Measurements from ENCODE around the gene SHTN1.

Gene SHTN1

DNA sequence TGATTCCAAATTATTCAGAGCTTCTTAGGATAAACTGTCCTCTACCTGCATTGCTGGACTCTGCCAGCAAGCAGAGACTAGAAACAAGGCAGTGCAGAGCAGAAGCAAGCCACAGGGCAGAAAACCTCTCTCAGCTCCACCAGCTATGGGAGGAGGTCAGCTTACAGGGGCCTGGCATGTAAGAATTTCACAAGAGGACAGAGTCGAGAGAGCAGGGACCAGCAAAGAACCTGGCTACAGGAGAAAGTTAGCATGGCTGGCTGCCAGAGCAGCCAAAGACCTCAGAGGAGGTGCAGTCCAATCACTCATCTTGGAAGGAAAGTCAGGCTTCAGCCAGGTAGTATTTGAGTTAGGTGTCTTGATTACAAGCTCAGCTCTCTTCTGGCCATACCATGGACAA, 92.8 kb downstream of the SHTN1 start:
- DNase-seq, result no peak

DNA sequence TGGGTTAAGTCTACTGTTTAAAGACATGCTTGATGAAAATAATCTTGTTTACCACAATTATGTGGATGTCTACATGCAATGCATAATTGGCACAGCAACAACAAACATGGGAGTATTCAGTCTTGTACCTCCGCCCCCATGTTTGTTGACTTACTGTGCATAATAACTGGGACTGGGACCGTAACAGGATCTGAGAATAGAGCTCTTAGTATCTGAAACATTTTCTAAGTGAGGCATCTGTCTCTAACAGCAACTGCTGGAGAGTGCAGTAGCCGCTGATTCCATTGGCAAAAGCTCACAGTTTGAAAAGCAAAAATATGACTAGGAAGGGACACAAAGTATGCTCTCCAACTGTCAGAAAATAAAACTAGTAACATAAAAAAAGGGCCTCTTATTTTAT, 94.1 kb downstream of the SHTN1 start:
- DNase-seq, result no peak

DNA sequence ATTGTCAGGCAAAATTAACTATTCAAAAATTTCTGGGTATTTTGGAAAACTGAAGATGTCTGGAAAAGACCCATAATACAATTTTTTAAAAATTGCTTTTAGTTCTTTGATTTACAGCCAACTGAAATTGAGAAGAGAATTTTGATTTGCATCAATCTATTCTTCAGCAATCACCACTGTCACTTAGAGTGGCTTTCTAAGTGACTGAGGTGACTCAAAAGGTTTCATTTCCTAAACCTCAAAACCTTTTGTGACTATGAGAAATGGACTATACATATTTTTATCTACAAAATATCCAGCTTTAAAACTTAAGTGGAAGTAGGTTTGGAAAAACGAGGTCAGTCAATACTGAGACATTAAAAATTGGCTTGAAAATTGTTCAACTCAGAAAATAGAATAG, 95.7 kb downstream of the SHTN1 start:
- no peak for DNase-seq

DNA sequence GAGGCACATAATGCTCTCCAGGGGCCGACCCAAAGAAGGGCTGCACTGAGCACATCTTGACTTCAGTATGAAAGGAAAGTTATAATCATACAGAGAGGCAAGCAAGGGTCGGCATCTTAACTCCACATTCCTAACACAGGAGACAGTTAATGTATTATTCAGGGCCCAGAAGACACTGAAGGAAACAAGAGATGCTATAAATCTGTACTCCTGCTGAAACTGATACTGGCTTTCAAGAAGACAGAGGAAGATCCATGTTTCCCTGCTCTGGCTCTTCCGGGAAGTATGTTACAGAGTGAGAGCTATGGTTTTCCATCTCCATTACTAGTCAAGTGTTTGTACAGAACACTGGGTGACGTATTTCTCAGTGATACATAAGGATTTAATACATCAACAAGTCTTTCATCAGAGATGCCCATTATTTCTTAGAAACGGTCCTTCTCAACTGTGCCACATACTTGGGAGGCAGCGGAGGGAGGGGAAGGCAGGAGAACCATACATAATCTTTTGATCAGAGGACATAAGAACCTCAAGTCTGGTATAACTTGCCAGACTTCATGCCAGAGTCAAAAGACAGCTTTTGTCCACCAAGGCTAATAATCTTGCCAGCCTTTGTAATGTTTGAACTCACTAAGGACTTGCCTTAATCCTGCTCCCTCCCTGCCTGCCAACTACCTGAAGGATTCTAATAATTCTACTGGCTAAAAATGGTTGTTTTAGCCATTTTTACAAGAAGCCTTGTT, 97.6 kb downstream of the SHTN1 start:
- DNase-seq, result no peak

DNA sequence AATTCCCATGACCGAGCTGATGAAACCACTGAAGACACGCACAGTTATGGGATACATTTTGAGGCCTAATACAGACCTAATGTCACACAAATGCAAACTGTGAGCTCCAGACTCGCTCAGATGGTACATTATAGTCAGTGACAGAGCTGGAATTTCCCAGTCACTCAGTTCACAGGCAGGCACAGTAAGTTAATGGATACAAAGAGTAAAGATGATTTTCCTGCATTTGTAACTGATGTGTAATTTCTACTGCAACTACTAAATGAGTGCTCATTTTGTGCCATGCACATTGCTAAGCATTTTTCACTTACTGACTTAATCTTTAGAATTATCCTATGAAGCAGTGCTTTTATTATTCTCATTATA, 99.2 kb downstream of the SHTN1 start:
- no peak for DNase-seq

DNA sequence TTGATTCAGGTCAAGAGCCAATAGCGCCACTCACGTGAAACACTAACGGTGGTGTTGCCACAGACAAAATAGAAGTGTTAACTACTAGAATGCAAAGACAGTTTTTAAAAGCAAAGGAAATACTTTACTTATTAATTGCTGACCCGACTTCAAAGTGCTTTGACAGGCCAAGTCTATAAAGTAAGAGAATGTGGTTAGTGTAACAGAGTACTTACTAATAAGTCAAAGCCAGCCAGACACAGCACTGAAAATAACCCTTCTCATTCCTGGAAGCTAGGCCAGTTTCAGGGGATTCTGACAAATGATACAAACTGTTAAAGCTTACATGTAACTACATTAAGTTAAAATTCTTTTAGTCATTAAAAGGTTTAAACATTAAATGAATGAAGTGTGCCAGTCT, 105.4 kb downstream of the SHTN1 start:
- DNase-seq, result no peak

DNA sequence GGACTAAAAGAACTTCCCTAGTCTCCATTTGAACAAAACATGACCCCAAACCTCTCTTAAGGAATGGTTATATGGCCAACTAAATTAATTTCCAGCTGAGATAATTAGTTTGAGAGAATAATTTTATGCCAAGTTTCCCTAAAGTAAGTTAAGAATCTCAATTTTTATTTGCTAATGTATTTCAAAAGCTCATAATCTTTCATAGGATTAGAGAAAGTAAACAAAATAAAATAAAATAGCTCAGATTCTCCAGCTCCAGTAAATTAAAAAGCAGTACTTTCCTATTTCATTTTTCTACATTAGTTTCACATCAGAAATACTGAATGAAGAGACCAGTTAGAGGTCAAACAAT, 111.3 kb downstream of the SHTN1 start:
- DNase-seq, result no peak

DNA sequence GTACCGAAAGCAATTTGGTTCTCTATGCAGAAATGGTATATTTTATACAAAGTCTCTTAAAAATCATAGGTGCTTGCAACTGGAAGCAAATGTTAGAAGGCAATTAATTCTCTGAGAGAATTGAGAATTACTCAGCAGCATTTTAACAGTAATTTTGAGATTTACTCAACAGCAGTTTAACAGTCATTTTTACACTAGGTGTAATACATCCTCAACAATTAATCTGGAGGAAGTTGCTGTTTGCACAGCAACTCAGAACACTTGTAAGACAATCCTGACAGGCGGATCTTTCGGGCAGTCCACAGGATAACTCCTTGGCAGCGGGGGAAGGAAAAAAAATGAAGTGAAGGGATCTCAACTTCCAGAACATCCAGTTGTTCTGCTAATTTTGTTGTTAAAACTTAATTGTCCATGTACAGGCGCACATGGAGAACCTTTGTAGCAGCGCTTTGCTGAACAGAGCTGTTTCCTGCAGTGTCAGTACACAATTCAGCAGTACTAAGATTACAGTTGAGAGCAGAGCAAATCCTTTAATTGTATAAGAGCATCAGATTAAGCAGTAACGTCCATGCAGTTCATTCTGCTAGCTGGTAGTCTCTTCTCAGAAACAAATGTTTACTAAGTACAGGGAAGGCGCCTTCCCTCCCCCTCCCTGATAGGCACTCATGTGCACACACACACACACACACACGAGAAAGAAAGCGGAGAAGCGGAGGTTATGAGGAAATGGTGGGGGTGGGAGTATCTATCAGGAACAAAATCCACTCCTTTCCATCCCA, 111.9 kb downstream of the SHTN1 start:
- no peak for DNase-seq

DNA sequence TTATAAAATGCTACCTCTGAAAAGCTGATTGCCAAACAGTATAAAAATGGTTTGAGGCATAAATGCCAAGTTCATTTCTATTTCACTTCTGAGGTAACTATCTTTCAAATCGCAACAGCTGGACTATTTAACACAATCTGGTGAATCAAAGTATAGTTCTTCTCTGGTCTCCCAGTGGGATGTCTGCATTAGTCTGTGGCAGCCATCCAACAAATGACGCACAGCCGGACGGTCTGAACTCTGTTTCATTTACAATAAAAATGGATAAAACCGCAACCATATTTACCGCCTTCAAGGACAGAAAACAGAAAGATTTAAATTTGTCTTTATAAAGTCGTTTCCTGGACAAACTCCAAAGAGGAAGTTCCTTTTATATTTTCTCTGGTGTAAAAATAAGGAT, 113.8 kb downstream of the SHTN1 start:
- DNase-seq, result no peak

DNA sequence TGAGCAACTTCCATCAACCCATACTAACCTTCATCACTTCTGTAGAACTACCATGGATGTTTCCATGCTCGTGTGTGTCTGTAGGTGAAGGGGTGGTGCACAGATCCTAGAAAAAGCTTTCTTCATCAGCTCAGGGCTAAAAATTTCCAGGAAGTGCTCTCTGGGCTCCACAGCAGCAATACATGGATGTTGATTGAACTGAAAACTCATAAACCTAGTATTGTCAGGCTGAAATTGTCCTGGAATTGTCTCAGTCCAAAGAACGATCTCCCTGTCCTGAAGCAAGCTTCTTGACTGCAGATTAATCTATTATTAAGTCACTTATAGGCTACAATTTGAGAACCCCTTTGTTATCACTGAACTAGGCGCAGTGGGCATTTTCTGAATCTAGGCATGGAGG, 115.9 kb downstream of the SHTN1 start:
- DNase-seq, result no peak

DNA sequence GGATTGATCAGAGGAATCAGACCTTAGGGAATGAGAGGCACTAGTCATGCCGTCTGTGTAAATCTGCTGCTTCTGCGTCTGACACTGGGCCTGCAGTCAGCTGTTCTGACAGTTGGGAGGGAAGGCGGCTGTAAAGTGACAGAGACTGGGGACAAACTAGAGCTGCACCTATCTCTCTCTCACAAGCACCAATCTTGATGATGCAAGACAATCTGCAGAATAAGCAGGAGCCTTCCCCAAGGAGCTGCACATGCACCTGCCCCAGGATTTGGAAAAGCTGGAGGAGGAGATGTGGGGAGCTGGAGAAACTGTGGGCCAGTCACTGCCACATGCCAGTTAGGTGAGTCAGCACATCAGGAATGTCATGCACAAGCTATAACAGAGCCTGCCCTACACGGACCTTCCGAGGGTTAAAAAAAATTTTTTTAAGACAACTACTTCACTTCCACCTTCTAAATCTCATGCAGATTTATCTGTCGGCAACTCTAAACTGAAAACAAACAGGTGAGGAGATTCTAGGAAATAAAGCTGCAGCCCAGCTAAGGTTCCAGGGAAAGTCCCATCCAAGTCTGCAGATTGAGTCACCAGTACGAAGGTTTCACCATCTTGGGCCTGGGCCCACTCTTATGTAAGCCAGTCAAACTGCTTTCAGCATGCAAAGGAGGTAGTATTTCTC, 116.5 kb downstream of the SHTN1 start:
- DNase-seq, result no peak

DNA sequence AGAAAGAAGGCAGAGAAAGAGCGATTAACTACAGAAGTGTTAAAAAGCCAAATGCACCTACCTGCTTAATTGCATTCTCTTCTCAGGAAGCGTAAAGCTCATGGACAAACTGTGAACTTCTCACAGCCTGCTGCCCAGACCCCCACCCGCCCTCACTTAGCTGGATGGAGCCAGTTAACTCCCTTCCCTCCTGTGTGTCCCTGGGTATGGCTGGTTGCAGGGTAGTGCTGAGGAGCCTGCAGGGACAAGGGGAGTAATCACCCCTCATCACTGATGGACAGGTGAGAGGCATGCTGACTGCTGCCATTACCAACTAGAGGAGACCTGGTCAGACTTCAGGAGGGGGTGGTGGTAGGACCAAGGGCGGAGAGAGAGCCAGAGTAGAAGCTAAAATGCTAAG, 118.2 kb downstream of the SHTN1 start:
- DNase-seq, result no peak

DNA sequence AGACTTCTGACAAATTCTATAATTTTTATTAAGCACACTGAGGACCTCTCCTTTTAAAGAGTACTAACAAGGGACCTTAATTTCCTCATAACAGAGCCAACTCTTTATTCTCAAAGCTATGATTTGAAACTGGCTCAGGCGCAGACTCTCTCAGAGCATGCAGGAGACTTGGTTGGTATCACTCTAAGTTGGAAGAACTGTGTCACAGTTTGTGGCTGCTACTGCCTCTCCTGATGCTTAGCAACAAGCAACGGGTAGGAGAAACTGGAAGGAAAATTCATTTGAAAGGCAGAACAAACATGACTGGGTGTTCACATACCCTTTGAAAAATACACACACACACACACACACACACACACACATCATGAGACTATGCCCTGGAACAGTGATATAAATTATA, 122.3 kb downstream of the SHTN1 start:
- DNase-seq, result no peak

DNA sequence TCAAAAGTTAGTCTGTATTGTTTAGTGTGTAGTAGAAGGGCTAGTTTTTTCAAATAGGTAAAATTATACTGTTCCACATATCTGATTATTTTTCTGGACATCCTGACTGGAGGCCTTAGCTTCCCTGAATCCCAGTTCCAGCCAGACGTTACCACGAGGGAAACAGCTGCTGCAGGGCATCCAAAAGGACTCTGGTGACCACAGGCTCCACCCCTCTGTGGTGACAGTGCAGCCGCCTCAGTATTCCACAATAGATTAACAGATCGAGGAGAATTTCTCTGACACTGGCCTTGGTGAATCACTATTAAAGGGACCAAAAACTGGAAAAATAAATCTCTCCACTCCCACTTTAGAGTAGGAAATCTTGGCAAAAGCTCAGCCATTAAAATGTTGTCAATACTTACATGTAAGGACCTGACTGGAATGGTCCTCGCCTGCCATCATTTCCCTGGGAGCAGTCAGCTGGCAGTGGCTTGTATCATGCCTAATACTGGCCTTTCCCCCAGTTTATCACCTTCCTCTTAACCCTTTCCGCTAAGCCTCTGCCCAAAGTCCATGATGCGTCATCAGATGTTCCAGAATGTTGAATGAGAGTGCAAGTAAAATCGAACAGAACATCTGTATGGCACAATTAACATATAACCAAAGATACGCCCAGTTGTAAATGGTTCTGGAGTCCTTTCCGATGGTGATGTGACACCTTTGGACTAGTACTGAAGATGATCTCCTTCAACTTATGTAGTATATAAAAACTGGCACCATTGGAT, 124.1 kb downstream of the SHTN1 start:
- no peak for DNase-seq

DNA sequence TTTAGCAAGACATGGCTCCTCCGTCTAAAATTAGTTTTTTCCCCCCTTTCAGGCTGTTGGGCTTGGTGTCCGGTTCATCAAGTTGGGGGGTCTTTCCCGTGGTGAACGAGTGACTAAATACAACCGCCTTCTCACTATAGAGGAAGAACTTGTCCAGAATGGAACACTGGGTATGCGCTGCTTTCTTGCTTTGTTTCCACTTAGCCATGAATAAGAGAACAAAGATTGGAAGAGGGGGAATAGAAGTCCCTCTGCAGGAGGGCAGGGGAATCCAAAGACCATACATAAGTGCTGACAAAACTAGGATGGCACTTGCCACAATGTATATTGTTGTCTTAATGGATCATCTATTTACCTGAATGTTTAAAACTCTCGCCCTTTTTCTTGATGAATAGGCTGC, 125.2 kb downstream of the SHTN1 start:
- no peak for DNase-seq

DNA sequence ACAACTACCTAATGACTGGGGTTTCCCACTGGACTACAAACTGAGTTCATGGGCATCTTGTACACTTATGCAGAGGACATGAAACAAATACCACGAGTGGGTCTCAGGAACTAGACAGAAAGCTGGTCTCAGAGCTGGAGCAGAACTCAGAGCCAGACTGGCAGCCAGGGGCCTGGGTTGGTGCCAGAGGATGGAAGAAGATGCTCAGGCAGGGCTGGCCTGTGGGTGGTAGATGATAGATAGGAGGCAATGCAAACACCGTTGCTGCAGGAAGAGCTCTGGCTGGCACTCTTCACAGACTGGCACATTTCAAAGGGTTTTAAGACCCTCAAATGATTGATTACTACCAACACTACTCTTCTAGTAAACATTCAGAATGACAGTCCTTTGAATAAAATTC, 126.9 kb downstream of the SHTN1 start:
- DNase-seq, result no peak

DNA sequence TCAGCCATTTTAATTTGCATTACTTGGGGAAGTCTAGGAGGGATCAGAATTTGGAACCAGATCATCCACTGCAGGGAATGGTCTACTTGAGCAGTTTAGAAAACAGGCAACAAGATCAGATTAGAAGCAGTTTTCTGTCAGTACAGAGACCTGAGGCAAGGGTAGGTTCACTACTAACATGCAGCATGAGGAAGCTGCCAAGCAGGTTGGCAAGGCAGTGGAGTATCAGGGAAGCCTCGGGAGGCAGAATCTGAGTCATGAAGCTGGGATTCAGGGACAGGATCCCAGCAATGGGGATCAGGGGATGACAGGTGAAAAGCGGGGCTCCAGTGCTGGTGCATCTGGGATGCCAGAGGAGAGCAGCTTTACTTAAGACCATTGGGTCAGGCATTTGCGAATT, 127.6 kb downstream of the SHTN1 start:
- DNase-seq, result no peak

DNA sequence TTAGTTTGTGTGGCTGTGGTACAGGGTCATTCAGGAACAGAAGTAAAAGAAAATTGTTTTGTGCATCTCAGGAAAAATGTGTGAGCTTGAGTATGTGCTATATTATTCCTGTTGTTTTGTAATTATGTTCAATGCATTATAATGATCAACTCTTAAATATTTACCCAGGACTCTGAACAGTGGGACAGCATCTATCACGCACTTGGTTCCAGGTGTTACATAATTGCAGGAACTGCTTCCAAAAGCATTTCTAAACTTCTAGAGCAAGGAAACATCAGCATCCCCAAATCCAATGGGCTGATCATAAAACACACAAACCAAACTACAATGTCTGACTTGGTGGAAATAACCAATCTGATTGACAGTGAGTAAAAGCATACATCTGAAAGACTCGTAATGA, 129.1 kb downstream of the SHTN1 start:
- no peak for DNase-seq

DNA sequence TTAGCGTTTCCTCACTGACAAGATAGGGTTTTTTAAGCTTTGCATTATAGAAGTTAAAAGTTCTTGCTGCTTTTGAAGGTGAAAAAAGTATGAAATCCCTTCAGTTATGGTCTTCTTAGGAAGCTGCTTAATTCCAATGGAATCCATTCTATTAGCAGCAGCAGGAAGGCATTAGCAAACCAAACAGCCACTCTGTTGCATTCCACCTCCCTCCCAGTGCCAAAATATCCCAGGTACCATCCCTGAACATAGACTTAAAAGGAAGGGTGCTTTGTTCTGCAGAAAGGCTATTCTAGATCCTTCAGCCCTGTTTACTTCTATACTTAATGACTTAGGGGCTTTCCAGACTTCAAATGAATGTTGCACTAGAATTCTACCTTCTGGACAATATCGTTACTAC, 131.9 kb downstream of the SHTN1 start:
- DNase-seq, result no peak

DNA sequence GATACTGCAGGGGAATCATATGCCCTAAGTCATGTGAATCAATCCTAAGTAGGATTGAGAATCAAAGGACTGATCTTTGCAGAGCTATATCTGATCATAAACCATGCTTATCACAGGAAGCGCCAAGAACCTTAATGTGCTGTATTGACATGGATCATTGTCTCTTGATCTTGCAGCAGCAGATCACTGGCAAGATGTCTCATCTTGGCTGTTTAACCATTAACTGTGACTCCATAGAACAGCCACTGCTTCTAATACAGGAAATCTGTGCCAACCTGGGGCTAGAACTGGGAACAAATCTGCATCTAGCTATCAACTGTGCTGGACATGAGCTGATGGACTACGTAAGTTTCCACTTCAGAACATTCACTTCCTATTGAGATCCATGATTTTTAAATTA, 134.0 kb downstream of the SHTN1 start:
- no peak for DNase-seq

DNA sequence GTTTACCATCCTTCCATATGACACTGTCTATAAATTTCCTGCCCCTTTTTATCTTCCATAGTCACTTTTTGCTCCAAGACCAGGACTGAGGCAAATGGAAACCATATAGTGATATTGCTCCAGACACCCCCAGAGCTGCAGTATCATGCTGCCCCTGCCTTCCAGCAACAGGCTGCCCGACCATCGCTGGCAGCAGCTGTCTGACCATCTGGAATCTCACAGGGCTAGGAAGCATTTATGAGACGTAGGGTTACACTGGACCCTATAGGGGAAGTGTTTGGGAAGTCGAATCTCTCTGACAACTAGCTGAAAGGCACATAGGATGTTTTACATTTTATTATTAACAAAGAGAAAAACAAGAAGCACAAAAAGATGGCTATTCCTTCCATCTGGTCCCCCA, 136.3 kb downstream of the SHTN1 start:
- DNase-seq, result no peak

DNA sequence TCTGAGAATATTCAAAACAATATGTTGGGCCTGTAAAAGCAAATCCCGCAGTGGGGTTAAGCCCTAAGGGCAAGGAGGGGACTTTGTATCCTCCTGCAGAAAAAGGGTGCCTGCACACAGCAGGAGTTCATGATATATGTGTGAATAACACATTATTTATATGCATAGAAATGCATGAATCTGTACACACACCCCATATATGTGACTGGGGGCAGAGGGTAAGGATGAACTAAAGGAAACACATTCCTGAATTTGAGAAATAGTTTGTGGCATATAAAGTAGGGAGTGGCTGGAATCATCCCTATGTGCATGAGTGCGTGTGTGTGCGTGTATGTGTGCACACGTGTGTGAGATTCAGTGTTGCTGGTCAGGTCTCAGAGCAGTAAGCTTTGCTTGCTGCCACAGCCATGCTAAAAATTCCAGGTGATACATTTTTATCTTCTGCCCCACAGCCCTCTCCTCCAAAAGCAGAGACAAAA, 136.8 kb downstream of the SHTN1 start:
- no peak for DNase-seq

DNA sequence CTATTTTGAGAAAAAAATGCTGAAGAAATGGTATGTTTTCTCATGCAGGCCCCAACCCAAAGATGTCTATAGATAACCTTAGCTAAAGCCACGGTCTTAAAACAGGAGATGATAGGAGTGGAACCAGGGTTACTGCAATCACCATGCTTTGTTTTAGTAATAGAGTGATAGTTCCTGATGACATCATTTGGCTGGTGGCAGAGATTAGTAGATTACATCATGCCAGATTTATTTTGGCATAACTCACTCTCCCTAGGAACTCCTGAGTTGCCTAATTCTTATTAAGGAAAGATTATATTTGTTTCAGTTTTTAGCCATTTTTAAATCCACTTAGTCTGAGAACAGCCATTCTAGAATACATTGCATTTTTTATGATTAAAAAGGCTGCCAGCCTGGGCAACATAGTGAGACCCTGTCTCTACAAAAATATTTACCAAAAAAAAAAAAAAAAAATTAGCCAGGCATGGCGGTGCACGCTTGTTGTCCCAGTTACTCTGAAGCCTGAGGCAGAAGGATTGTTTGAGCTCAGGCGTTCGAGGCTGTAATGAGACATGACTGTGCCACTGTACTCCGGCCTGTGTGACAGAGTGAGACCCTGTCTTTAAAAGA, 137.9 kb downstream of the SHTN1 start:
- no peak for DNase-seq
